Measurements from ENCODE around the gene DAPL1.
"Not testable (repeated sequence)": the region's sequence is repeated elsewhere in the genome, so short reads cannot be mapped to it uniquely, and the experiment has no call there.

The DAPL1 gene

DNA sequence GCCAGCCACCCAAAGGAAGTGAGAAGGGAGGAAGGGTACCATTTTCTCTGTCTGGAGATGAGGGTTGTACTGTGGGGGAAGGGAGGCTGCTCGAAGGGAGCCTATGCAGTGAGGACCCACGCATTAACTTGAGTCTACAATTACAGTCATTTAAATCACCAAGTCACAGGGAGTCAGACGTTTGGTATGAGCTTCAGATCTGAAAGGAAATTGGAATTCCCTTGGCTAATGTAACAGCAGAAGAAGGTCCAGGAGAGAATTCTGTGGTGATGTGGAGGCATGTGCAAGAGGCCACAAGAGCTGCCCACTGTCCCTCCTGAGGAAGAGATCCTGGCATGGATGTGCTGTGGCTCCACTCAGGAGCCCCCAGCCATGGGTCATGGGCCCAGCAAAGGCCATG, 22.5 kb downstream of the DAPL1 start:
- in situ Hi-C loops (cut with MboI; ENCODE audit: low sequenced_read_pairs) = no loop called here

- in situ Hi-C loops (cut with MboI; ENCODE audit: low sequenced_read_pairs) = no loop called here
These were observed 23.4 kb downstream of the DAPL1 start for GRCh38 chr2:158818511-158818910.

DNA sequence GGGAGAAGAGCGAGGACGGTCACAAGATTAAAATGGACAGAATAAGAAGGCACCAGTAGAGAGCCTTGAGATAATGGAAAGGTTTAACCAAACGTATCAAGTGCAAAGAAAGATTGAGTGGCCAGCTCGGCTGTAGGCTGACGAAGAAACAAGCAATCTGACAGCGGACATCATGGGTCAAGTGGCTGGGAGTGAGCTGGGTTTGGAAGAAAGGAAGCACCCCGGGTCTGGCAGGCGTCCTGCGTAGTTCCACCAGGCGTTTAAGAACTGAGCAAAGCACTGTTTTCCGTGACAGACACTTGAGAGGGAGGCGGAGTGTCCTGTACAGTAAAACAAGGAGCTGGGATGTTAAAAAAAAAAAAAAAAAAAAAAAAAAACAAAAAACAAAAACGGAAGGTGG, 27.1 kb downstream of the DAPL1 start:
- in situ Hi-C loops (cut with MboI; ENCODE audit: low sequenced_read_pairs) = no loop called here

DNA sequence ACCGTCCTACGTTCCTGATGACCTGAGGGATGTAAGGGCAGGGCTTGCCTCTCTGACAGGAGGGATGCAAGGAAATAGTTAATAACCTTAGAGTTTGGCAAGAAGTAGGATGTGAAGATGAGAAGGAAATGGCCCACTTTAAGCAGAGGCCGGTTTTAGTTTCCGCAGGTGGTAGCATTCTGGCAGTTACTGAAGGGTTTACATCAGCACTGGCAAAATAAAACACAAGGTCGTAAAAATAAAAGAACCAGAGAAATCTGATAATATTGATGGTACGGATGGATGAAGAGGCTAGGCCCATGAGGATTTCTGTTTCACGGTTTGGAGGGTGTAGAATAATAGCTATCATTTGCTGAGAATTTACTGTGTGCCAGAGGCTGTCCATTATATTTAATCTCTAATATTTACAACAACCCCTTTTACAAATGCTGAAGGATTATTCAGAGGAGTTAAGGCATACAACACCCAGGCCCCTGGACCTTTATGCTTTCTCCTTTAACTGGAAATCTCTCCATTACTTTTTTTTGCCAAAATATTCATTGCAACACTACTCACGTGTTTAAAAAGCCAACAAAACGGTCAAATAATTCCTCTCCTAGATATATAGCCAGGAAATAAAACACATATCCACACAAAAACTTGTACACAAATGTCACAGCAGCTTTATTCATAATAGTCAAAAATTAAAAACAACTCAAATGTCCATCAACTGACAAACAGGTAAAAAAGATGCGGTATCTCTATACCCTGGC, 28.5 kb downstream of the DAPL1 start:
- in situ Hi-C loops (cut with MboI; ENCODE audit: low sequenced_read_pairs) = no loop called here

DNA sequence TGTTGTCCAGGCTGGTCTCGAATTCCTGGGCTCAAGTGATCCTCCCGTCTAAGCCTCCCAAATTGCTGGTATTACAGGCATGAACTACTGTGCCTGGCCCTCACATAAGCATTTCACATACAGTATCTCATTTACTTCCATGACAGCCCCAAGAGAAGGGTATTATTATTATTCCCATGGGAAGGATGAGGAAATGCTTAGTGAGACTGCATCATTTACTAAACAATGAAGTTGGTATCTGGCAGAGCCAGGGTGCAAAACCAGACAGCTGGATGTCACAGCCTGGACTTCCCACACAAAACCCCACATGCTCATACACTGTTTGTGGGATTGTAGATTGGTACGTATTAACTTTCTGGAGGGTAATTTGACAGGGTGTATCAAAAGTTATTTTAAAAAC, 29.9 kb downstream of the DAPL1 start:
- in situ Hi-C loops (cut with MboI; ENCODE audit: low sequenced_read_pairs) = no loop called here

DNA sequence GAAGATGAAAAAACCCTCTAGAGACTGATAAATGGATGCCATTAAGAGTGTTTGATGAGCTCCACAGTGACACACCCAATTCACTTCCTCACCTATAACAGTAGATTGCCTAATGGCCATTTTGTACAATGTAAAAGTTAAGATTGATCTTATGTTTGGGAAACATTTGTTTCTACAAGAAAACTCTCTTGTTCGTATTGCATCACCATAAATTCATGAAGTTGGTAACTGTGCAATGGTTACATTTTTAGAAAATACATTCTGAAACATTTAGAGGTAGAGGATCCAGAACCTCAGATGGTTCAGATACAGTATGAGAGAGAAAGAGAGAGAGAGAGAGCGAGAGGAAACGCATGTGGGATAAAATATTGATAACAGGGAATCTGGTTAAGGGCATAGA, 31.8 kb downstream of the DAPL1 start:
- in situ Hi-C loops (cut with MboI; ENCODE audit: low sequenced_read_pairs) = no loop called here

DNA sequence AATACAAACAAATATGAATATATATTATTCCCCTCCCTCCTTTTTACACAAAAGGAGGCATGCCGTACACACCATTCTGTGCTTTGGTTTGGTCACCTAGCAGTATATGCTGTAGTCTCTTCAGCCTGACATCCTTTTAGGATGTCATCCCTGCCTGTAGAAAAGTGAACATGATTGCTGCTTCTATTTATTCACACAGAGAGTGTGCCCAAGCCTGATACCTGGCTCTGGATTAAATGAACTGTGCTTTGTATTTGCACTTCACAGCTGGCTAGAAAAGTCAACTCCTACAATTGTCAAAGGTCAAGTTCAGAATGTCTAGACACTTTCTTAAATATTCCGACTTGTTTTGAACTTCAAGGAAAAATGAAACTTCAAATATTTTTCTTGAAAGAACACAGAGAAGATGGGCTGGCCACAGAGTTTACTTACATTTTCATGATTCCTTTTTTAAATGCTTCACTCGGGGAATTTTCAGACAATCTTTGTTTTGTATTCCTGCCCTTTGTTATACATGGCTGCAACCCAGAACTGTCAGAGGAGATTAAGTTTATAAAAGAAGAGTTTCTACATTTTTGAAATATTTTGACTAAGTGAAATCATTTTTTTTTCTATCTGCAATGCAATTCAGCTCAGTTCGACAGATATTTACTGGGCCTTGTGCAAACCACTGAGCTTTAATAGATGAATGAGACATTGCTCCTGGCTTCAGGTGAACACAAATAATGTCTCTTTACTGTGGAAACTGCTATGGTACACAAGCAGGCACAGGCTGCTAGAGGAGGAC, 33.5 kb downstream of the DAPL1 start:
- in situ Hi-C loops (cut with MboI; ENCODE audit: low sequenced_read_pairs) = no loop called here

DNA sequence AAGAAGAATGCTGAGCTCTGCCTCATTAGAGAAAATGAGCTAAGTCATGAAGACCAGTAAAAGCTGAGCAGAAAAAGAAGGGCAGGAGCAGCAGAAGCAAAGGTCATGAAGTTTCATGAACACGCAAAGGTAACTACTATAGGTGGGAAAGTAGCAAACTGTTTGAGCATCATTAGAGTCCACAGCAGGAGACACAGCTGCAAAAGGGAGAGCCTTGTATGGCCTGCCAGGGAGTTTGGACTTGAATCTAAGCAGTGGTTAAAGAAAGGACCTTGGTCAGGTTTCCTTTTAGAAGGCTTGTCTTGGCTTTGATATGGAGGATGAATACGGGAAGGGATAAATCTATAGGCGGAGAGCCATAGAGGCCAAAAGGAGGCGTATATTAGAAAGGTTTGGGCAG, 34.0 kb downstream of the DAPL1 start:
- in situ Hi-C loops (cut with MboI; ENCODE audit: low sequenced_read_pairs) = no loop called here

DNA sequence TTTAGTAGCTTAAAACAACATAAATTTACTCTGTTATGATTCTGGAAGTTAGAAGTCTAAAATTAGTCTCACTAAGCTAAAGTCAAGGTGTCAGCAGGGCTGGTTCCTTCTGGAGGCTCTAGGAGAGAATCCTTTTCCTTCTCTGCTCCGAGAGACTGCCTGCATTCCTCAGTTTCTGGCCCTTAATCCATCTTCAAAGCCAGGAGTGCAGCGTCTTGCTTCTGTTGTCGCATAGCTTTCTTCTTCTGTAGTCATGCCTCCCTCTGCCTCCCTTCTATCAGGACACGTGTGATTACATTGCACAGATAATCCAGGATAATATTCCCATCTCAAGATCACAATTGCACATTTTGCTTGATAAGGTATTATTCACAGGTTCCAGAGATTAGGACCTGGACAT, 35.1 kb downstream of the DAPL1 start:
- in situ Hi-C loops (cut with MboI; ENCODE audit: low sequenced_read_pairs) = no loop called here

- in situ Hi-C loops (cut with MboI; ENCODE audit: low sequenced_read_pairs) = no loop called here
These were observed 40.3 kb downstream of the DAPL1 start for GRCh38 chr2:158835431-158835830.

GRCh38 chr2:158837645-158838044, 42.5 kb downstream of the DAPL1 start:
- in situ Hi-C loops (cut with MboI; ENCODE audit: low sequenced_read_pairs) = no loop called here

DNA sequence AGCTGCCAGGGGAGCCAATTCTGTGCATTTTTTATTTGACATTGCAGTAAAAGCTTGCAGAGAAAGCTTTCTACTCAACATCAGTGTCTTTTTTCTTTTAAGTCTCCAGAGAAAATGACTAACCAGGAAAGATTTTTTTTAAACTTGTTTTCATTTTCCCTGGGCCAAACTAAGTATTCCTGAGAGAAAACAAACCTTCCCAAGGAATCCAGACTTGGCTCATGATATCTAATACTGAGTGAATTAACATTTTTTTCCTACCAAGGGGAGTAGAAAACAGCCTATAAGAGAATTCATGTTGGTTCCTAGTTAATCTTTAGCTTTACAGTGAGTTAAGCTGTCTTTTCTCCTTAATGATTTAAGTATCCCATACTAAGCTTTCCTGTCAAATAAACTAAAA, 46.7 kb downstream of the DAPL1 start:
- in situ Hi-C loops (cut with MboI; ENCODE audit: low sequenced_read_pairs) = no loop called here

DNA sequence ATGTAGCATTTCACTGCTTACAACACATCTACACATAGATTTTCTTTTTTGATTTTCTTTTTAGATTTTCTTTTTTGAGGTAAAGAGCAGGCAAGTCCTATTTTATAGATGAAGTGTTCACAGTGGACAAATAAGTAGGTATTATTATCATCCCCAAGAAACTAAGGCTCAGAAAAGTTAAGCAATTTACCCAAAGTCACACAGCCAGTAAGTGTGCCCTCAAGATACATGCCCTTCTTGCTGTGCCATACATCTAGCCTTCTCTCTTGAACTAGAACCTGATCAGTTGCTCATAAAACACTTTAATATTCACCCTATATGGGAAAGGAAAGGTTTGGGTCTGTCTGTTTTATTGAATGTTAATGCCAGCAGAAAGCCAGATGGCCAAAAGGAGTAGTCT, 50.3 kb downstream of the DAPL1 start:
- in situ Hi-C loops (cut with MboI; ENCODE audit: low sequenced_read_pairs) = no loop called here

- in situ Hi-C loops (cut with MboI; ENCODE audit: low sequenced_read_pairs) = no loop called here
These were observed 50.7 kb downstream of the DAPL1 start for GRCh38 chr2:158845859-158846258.

- in situ Hi-C loops (cut with MboI; ENCODE audit: low sequenced_read_pairs) = not testable (repeated sequence)
These were observed 52.4 kb downstream of the DAPL1 start for GRCh38 chr2:158847526-158847925.

DNA sequence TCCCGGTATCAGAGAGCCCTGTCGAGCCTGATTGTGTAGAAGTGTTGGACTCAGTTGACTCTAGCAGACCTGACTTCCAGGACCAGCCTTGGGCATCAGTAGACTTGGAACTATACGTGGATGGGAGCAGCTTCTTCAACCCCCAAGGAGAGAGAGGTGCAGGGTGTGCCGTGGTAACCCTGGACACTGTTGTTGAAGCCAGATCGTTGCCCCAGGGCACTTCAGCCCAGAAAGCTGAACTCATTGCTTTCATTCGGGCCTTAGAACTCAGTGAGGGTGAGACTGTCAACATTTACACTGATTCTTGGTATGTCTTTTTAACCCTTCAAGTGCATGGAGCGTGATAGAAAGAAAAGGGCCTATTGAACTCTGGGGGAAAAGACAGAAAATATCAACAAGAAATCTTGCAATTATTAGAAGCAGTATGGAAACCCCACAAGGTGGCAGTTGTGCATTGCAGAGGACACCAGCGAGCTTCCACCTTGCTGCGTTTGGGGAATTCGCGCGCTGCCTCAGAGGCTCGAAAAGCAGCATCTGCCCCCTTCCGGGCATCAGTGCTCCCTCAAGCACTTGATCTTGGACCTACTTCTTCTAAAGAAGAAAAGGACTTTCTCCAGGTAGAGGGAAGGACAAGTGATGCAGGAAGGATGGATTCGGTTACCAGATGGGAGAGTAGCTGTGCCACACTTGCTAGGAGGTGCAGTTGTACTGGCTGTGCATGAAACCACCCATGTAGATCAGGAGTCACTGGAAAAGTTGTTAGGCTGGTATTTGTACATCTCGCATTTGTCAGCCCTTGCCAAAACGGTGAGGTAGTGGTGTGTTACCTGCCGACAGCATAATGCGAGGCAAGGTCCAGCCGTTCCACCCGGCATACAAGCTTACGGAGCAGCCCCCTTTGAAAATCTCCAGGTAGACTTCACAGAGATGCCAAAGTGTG, 53.2 kb downstream of the DAPL1 start:
- in situ Hi-C loops (cut with MboI; ENCODE audit: low sequenced_read_pairs) = not testable (repeated sequence)

- in situ Hi-C loops (cut with MboI; ENCODE audit: low sequenced_read_pairs) = not testable (repeated sequence)
These were observed 65.1 kb downstream of the DAPL1 start for GRCh38 chr2:158860179-158860578.

GRCh38 chr2:158861626-158862025, 66.5 kb downstream of the DAPL1 start:
- in situ Hi-C loops (cut with MboI; ENCODE audit: low sequenced_read_pairs) = not testable (repeated sequence)

- in situ Hi-C loops (cut with MboI; ENCODE audit: low sequenced_read_pairs) = not testable (repeated sequence)
These were observed 70.4 kb downstream of the DAPL1 start for GRCh38 chr2:158865469-158865868.

All from hTERT RPE-1 (cell line).